Measurements from ENCODE around the gene SOS1. TPM values are rescaled to one million over a fixed set of nuclear protein-coding genes. Genes with fewer than 3 reads are reported as not detected.

SOS1 gene
- total RNA-seq, 2 experiments from 2014 or later, result 36.3 to 41.3 TPM

DNA sequence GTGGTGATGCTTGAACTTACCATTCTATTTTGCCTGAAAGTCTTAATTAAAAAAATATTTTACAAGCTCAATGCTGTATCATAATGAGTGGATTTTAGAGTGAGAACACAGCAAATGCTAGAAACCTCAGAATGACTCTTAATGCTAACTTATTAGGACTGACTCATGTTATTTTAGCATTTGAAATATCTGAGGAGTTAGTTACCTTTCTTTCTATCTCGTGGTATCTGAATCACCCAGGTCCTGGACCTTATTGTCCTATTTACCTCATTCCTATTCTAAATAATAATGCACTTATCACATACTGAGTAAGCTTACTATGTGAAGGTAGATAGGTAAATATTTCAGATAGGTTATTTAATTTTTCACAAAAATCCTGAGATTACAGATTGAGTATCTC, 70.7 kb downstream of the SOS1 start:
- Mint-ChIP-seq H3K9me3 (no peaks in the 10 kb centered on the region), H3K4me1 (no peaks in the 10 kb centered on the region), H3K27me3 (no peaks in the 10 kb centered on the region), H3K36me3 (peaks cover 36% of the 10 kb centered on the region), H3K27ac (no peak overlapping the region), H3K4me3 (no peak overlapping the region)
- DNase-seq, result no peak

DNA sequence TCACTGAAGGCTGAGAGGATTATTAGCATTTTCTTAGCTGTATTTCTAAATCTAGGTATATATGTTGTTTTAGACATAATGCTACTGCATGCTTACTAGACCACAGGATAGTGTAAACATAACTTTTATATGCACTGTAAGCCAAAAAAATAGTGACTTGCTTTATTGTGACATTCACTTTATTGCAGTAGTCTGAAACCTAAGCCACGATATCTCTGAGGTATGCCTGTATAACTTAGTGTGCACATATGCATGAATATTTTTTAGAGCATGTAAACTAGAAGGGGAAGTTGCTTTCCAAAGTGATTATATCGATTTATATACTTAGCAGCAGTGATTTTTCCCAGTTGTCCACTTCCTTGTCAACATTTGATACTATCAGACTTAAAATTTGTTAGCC, 81.8 kb downstream of the SOS1 start:
- no peak for DNase-seq
- H3K27ac Mint-ChIP-seq, result no peak overlapping the region
- H3K36me3 Mint-ChIP-seq, result peaks cover 3% of the 10 kb centered on the region
- H3K27me3 Mint-ChIP-seq, result no peaks in the 10 kb centered on the region
- H3K9me3 Mint-ChIP-seq, result no peaks in the 10 kb centered on the region
- no peak overlapping the region for H3K4me3 Mint-ChIP-seq
- H3K4me1 Mint-ChIP-seq, result no peaks in the 10 kb centered on the region

DNA sequence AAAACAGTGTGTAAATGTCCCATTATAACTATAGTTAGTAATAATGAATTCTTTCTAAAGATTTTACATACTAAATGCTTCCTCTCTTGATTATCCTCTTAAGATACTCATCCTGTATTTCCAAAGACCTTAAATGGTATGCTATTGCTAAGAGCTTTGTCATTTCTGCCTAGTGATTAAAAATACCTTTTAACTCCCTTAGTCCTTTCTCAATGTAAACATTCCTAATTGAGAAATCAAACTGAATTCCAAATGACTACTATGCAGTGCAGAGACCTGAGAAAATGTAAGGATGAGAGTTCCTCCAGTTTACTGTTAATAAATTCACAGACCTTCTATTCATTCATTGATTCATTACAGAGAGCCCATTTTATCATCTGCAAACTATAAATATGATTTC, 86.9 kb downstream of the SOS1 start:
- H3K36me3 Mint-ChIP-seq, result peaks cover 9% of the 10 kb centered on the region
- H3K4me3 Mint-ChIP-seq, result no peak overlapping the region
- H3K4me1 Mint-ChIP-seq, result peaks cover 3% of the 10 kb centered on the region
- no peaks in the 10 kb centered on the region for H3K27me3 Mint-ChIP-seq
- H3K27ac Mint-ChIP-seq, result no peak overlapping the region
- no peaks in the 10 kb centered on the region for H3K9me3 Mint-ChIP-seq
- no peak for DNase-seq

DNA sequence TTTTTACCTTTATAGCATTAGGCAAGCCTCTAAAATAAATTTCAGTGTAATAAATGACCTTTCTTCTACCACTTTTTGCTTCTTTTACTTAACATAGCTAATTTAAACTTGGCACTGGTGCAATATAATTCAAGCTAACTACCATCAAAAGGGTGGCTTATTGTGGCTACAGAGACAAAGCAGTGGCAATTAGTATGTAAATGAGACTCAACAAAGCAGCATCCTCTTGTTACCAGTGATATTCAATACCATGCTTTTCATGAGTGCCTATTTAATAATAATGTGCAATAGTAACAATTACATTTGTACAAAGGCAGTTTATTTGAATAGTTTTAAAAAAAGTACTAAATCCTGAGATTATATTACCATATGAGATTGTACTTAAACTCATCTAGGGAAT, 93.4 kb downstream of the SOS1 start:
- H3K36me3 Mint-ChIP-seq, result peaks cover 12% of the 10 kb centered on the region
- no peak overlapping the region for H3K4me3 Mint-ChIP-seq
- no peak for DNase-seq
- H3K27ac Mint-ChIP-seq, result no peak overlapping the region
- H3K9me3 Mint-ChIP-seq, result no peaks in the 10 kb centered on the region
- no peaks in the 10 kb centered on the region for H3K27me3 Mint-ChIP-seq
- H3K4me1 Mint-ChIP-seq, result peaks cover 3% of the 10 kb centered on the region

DNA sequence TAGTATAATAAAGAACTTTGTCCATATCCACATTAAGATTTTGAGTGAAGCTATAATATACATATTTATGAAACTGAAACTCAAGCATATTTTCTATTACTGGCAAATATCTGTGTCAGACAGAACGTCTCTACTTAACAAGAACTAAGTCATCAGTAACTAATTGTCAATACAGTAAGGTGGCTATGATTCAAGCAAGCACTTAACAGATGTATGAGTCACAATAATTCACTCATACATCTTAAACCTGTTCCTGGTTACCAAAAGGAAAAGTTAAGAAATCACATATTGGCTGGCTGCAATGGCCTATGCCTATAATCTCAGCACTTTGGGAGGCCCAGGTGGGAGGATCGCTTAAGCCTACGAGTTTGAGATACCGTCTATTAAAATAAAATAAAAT, 96.0 kb downstream of the SOS1 start:
- H3K4me1 Mint-ChIP-seq, result peaks cover 3% of the 10 kb centered on the region
- no peak overlapping the region for H3K4me3 Mint-ChIP-seq
- H3K36me3 Mint-ChIP-seq, result peaks cover 9% of the 10 kb centered on the region
- no peak for DNase-seq
- no peaks in the 10 kb centered on the region for H3K9me3 Mint-ChIP-seq
- H3K27me3 Mint-ChIP-seq, result no peaks in the 10 kb centered on the region
- H3K27ac Mint-ChIP-seq, result no peak overlapping the region

DNA sequence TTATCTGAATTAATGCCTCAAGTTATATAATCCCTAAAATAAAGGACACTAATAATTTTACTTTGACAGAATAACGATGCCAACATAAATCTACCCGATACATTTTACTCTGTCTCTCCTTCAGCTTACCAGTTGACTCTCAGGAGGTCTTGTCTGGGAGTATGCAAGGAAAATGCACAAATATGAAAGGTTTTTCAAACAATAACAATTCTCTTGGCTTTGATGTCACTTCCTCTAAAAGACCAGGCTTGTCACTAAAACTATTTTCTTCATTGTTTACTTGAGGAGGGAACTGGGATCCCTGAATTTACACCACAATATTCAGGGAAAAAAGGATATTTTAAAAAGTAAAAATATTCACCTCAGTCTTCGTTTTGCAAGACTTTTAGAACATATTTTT, 97.2 kb downstream of the SOS1 start:
- Mint-ChIP-seq H3K27ac (no peak overlapping the region), H3K4me1 (peaks cover 3% of the 10 kb centered on the region), H3K4me3 (no peak overlapping the region), H3K36me3 (peaks cover 13% of the 10 kb centered on the region), H3K27me3 (no peaks in the 10 kb centered on the region), H3K9me3 (no peaks in the 10 kb centered on the region)
- DNase-seq, result no peak

DNA sequence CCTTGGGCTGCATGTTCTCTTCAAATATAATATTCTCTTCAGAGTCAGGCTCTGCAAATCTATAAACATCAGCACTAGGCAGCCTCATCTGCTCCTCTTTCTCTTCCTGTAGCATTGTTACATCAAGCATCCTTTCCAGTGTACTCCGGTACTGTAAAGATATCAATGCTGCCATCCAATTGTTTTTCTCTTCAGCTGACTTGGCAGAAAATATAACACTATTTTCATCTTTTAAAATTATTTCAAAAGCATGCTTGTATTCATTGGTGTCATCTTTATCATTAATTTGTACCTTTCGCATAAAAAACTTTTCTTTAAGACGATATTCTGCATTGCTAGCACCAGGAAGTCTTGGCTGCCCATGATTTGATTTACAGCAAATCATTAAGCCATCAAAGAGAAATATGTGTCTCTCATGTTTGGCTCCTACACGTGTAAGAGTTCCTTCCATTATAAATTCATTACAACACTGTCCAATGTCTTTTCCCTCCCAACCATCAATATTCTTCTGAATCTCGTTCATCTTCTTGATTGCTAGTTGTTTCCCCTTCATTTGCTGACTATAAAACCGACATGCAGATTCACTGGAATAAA, 98.1 kb downstream of the SOS1 start:
- Mint-ChIP-seq H3K27me3 (no peaks in the 10 kb centered on the region), H3K27ac (no peak overlapping the region), H3K4me3 (no peak overlapping the region)

DNA sequence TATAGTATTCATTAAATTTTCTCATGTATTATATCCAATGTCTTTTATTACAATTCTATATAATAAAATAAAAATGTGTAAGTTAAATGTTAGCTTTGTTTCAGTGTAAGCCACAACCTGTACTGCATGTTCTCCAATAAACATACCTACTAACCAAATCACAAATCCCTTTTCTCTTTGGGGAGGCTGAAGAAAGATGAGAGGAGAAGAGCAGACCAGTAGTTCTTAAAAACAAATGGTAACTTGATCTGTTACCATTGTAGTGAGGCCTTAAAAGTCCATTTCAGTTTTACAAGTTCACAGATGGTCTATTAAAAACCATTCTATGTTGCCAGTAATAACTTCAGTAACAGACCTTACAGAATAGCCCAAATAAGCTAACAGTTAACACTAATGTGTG, 100.5 kb downstream of the SOS1 start:
- no peak overlapping the region for H3K4me3 Mint-ChIP-seq
- H3K27ac Mint-ChIP-seq, result no peak overlapping the region
- no peak for DNase-seq
- H3K4me1 Mint-ChIP-seq, result peaks cover 3% of the 10 kb centered on the region
- H3K9me3 Mint-ChIP-seq, result no peaks in the 10 kb centered on the region
- peaks cover 10% of the 10 kb centered on the region for H3K36me3 Mint-ChIP-seq
- no peaks in the 10 kb centered on the region for H3K27me3 Mint-ChIP-seq

More for the DNA sequence above, 98.1 kb downstream of the SOS1 start:
- Mint-ChIP-seq H3K36me3 (peaks cover 11% of the 10 kb centered on the region), H3K9me3 (no peaks in the 10 kb centered on the region), H3K4me1 (peaks cover 3% of the 10 kb centered on the region)
- no peak for DNase-seq

DNA sequence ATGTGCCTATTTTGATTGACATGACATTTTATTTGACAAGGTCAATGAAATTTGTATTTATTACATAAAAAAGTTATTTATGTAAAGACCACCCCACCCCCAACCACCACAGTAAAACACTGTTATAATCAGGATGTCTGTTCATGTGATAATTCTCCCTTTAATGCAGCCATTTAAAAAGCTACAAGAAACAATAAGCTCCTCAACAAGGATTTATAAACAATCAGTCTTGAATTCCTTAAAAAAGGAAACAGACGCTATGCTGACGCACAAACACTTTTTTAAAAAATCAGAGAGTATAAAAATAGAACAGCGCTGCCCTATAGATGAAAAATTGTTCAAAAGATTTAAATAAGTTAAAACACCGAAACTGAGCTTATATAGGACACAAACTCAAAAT, 102.2 kb downstream of the SOS1 start:
- H3K4me1 Mint-ChIP-seq, result no peaks in the 10 kb centered on the region
- DNase-seq, result no peak
- no peaks in the 10 kb centered on the region for H3K27me3 Mint-ChIP-seq
- peaks cover 9% of the 10 kb centered on the region for H3K36me3 Mint-ChIP-seq
- H3K27ac Mint-ChIP-seq, result no peak overlapping the region
- H3K4me3 Mint-ChIP-seq, result no peak overlapping the region
- no peaks in the 10 kb centered on the region for H3K9me3 Mint-ChIP-seq

DNA sequence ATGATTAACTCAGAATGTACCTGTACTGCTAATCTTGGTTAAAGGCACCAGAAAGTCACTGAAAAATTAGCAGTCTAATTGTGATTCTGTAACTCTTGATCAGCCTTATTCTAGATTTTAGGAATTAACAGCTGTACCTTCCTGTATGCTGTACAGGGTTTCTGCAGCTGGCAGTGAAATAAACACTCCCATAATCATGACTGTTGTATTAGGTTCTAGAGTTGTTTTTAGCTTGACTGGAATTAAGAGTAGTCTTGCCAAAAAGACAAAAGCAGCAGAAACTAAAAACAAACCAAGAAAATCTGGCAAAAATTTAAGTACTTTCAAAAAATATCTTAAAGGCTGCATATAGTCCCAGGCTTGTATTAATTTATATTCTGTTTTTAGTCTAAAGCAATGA, 103.5 kb downstream of the SOS1 start:
- DNase-seq, result no peak
- H3K4me3 Mint-ChIP-seq, result no peak overlapping the region
- H3K27me3 Mint-ChIP-seq, result no peaks in the 10 kb centered on the region
- no peaks in the 10 kb centered on the region for H3K9me3 Mint-ChIP-seq
- H3K4me1 Mint-ChIP-seq, result no peaks in the 10 kb centered on the region
- H3K27ac Mint-ChIP-seq, result no peak overlapping the region
- H3K36me3 Mint-ChIP-seq, result peaks cover 11% of the 10 kb centered on the region

DNA sequence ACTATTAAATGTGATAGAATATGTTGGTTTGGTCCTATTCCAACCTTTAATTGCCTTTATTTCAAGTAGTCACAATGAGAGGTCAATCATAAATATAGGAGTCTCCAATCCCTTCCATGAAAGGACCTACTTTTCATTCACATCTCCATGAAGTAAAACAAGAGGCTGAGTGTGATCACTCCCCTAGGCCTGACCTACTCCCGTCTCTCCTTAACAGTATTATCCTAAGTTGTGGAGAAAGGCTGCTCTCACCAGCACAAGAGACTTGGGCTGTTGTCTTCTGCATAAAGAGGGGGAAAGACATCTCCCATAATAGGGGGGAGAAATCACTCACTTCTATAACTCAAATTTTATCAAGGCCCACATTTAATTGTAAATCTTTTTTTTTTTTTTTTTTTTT, 105.4 kb downstream of the SOS1 start:
- Mint-ChIP-seq H3K4me3 (no peak overlapping the region), H3K27ac (no peak overlapping the region), H3K27me3 (no peaks in the 10 kb centered on the region), H3K4me1 (no peaks in the 10 kb centered on the region), H3K9me3 (no peaks in the 10 kb centered on the region), H3K36me3 (peaks cover 22% of the 10 kb centered on the region)
- DNase-seq, result no peak

DNA sequence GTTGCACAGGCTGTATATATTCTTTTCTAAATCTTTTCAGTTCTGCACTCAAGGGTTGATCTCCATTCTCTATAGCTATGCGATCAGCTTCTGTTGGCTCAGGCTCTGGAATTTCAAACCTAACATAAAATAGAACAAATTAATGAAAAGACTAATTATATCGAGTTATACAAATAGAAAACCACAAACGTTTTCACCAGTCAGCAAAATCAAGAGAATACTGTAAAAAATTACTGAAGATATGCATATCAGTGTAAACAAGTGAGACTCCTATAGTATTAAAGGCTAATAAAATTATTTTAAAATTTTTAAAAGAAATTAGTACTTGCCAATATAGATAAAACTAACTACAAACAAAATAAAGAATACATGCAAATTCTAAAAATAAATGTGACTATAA, 107.0 kb downstream of the SOS1 start:
- no peak for DNase-seq
- H3K4me3 Mint-ChIP-seq, result no peak overlapping the region
- no peak overlapping the region for H3K27ac Mint-ChIP-seq

DNA sequence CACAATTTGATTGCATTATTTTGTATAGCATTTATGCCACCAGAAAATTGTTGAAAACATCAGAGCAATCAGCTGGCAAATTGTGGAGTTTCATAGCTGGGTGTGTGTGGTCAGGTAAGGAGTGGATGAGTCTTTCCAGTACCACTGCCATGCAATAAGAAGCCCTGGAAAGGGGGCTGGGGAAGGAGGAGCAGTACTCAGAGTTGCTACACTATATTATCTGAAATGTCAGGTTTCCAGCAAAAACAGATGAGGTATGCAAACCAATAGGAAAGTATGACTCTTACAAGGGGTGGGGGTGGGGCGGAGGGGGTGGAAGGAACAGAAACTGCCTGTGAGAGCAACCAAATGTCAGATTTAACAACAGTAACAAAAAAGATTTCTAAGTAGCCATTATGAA, 112.2 kb downstream of the SOS1 start:
- peaks cover 40% of the 10 kb centered on the region for H3K36me3 Mint-ChIP-seq
- H3K27ac Mint-ChIP-seq, result peak overlapping the region; percentile 60
- H3K9me3 Mint-ChIP-seq, result no peaks in the 10 kb centered on the region
- no peaks in the 10 kb centered on the region for H3K27me3 Mint-ChIP-seq
- peaks cover 14% of the 10 kb centered on the region for H3K4me1 Mint-ChIP-seq
- no peak overlapping the region for H3K4me3 Mint-ChIP-seq
- peak; percentile 6 for DNase-seq

More for the DNA sequence above, 107.0 kb downstream of the SOS1 start:
- H3K36me3 Mint-ChIP-seq, result peaks cover 28% of the 10 kb centered on the region
- H3K4me1 Mint-ChIP-seq, result peaks cover 3% of the 10 kb centered on the region
- no peaks in the 10 kb centered on the region for H3K9me3 Mint-ChIP-seq
- H3K27me3 Mint-ChIP-seq, result no peaks in the 10 kb centered on the region

DNA sequence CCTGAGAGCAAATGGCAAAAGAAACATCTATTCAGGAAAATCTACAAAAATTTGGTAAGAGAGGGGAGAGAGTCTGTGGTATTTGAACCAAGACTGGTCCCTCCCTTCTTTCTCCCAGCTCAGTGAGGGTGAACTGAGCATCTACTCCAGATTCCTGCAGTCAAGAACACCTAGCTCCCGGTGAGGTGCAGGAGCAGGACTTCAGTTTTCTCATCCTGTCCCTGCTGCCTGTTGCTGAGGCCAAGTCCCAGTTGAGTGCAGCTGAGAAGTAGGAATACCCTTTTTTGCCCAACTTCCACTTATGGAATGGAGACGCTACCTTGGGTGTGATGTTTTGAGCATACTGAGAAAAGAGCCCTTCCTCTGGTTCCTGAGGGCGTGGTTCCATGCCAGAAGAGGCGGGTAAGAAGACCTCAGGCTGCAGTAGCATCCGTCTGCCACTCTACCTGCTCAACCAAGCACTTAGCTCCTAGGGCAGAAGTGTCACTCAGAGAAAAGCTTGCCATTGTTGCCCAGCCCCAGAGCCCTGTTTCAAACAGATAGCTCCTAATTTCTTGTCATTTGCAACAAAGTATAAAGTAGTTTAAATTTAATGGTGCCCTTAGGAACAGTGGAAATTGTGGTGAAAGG, 112.9 kb downstream of the SOS1 start:
- no peak for DNase-seq
- H3K4me1 Mint-ChIP-seq, result peaks cover 14% of the 10 kb centered on the region
- H3K4me3 Mint-ChIP-seq, result no peak overlapping the region
- peak overlapping the region; percentile 60 for H3K27ac Mint-ChIP-seq
- no peaks in the 10 kb centered on the region for H3K27me3 Mint-ChIP-seq
- peaks cover 35% of the 10 kb centered on the region for H3K36me3 Mint-ChIP-seq
- no peaks in the 10 kb centered on the region for H3K9me3 Mint-ChIP-seq

DNA sequence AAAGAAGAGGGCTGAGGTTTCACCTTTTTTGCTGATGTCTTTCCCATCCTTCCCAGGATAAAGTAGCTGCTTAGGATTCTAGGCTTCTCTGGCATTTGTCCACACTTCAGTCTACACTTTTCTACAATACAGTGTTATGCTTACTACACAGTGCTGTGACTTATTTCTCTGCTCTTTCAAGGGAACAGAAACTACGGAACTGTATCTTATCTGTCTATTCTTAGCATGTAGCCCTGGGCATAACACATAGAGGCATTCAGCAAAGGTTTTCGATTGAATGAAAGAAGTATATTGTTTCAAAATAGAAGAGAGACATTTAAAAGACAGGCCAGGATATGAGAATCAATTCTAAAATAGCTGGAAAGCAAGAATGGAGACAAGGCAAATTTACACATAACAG, 120.3 kb downstream of the SOS1 start:
- no peak for DNase-seq
- no peaks in the 10 kb centered on the region for H3K27me3 Mint-ChIP-seq
- H3K9me3 Mint-ChIP-seq, result no peaks in the 10 kb centered on the region
- H3K4me3 Mint-ChIP-seq, result no peak overlapping the region
- no peaks in the 10 kb centered on the region for H3K4me1 Mint-ChIP-seq
- H3K27ac Mint-ChIP-seq, result no peak overlapping the region
- peaks cover 21% of the 10 kb centered on the region for H3K36me3 Mint-ChIP-seq

DNA sequence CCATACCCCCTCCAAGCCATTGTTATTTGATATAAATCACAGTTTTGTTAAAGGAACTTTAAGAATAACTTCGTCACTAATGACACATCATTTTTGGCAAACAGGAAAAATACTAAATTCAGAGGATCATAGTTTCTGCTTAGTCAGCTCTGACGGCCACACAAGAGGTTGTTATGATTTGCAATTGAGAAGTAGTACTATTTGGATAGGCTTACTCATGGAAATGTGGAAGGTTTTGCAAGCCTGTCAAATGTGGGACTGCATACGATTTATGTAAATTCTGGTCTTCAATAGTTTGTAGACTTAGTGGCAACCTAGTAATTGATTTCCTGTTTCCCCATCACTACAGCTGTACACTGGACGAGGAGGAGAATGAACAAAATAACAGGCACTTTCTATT, 123.1 kb downstream of the SOS1 start:
- no peaks in the 10 kb centered on the region for H3K27me3 Mint-ChIP-seq
- peaks cover 5% of the 10 kb centered on the region for H3K4me1 Mint-ChIP-seq
- H3K36me3 Mint-ChIP-seq, result peaks cover 23% of the 10 kb centered on the region

More for the DNA sequence above, 123.1 kb downstream of the SOS1 start:
- DNase-seq, result no peak
- Mint-ChIP-seq H3K27ac (no peak overlapping the region), H3K4me3 (no peak overlapping the region), H3K9me3 (no peaks in the 10 kb centered on the region)
